ENCODE data around the gene NFASC.

NFASC gene

DNA sequence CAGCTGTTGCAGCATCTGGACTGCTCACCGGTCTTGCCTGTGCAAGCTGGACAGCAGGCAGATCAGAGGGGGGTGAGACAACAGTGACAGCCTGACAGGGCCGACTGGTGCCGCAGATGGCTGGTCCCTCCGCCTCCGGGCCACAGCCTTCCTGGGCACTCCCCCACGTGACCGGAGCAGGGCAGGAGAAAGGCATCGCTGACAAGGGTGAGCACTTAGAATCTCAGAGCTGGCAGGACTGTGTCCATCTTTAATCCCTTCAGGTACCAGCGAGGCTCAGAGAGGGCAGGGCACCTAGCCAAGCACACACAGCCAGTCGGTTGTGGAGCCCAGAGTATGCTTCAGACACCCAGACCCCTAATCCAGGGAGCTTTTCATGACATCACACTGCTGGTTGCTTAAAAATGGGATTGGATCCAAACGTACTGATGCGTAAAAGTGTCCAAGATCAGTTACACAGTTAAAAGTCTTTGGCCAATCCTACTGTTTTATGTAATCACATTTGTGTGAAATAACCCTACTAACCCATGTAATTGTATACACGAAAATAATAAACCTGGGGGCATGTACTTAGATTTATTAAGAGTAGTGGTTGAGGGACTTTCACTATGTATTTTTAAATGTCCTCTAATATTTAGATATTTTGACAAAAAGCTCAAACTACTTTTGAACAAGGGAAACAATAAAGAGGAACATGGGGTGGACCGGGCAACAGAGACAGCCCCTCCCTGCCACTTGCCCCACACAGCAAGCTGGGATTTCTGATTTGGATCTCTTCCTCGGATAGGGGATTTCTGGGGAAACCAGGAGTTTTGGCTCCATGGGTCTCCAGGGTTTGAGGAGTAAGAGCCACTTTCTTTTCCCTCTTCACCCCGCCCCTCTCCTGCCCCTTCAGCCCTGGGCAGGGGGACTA is 171.6 kb downstream of the NFASC start:
- no peaks in the 10 kb centered on the region for H3K9me3 ChIP-seq (ENCODE audit: control insufficient read depth, low read length)
- H3K4me3 ChIP-seq (ENCODE audit: extremely low read depth, insufficient read depth, low read length, poor library complexity, severe bottlenecking), result no peak overlapping the region
- H3K36me3 ChIP-seq (ENCODE audit: control insufficient read depth, insufficient read depth, low read length), result no peaks in the 10 kb centered on the region
- H3K4me1 ChIP-seq (ENCODE audit: control insufficient read depth, insufficient read depth, low read length, poor library complexity, severe bottlenecking), result no peaks in the 10 kb centered on the region
- WGBS, 2 experiments (ENCODE audit: insufficient coverage in 2 of 2), result 84% methylated on average over 11 to 14 of the region's 16 CpGs
- no peak overlapping the region for H3K27ac ChIP-seq (ENCODE audit: low read depth, low read length, severe bottlenecking)

DNA sequence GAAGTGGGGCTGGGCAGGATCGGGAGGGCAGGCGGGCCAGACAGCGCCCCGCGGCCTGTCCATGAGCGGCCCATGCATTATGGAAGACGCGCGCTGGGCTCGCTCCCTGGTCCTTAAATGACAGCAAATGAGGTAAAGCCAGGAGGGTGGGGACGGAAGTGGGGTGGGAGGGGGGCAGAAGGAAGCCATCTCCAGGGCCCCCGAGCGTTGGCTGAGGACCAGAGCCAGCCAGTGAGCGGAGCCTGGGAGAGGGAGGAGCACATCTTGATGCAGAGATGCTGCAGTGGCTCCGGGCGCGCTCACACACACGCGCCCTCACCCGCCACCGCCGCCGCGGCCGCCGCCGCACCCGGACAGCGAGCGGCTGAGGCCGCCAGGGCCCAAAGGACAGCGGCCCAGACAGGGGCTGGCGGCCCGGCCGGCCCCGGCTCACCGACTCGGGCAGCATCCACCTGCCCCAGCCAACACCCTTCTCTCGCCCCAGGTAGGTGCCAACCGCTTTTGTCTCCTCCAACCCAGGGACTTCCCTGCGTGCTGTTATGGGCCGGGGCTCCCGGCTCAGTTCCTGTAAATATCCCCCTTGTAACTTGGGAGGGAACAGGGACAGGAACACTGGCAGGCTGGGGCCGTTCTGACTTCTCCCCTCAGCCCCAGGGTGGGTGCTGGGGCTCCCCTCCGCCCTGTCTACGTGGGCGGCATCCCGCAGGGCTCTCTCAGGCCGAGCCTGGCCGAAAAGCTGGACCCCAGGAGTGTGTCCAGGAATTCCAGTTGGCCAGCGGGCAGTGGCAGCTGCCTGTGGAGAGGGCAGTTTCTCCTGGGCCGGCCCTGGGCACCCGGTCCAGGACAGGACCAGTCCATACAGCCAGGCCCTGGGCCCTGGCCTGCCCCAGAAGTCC is 172.5 kb downstream of the NFASC start, which contains the start of gene CNTN2:
Gene CNTN2, plus strand, starts transcription at position 302 of the 896 bp plus-strand sequence. CDS start 9,974 bp downstream, outside the sequence.
- Histone ChIP-seq H3K4me3 (ENCODE audit: extremely low read depth, insufficient read depth, low read length, poor library complexity, severe bottlenecking) (no peak within 1 kb of the TSS), H3K27ac (ENCODE audit: low read depth, low read length, severe bottlenecking) (no peak within 1 kb of the TSS)
- 13 to 15% methylated on average over 24 to 32 of the region's 53 CpGs for WGBS, 2 experiments (ENCODE audit: insufficient coverage in 2 of 2)

DNA sequence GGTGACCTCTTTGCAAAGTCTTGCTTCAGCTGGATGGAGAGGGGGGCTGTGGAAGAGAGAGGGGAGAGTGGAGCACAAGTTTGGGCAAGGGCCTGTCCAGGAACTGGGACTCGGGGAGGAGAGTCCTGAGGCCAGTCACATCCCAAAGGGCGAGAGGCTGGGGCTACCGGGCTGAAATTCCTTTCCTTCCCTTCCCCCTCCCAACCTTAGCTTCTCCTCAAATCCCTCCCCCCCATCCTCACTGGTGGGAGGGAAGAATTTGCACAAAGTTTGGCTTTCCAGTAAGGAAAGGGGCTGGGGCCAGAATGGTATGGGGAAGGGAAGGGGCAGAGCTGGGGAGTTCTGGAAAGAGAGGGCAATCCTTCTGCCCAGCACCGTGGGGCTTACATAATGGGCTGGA is 173.2 kb downstream of the NFASC start:
- Histone ChIP-seq H3K9me3 (ENCODE audit: control insufficient read depth, low read length) (no peaks in the 10 kb centered on the region), H3K36me3 (ENCODE audit: control insufficient read depth, insufficient read depth, low read length) (no peaks in the 10 kb centered on the region), H3K4me3 (ENCODE audit: extremely low read depth, insufficient read depth, low read length, poor library complexity, severe bottlenecking) (no peak overlapping the region), H3K4me1 (ENCODE audit: control insufficient read depth, insufficient read depth, low read length, poor library complexity, severe bottlenecking) (no peaks in the 10 kb centered on the region), H3K27ac (ENCODE audit: low read depth, low read length, severe bottlenecking) (no peak overlapping the region)
- 0 to 11% methylated on average over 1 of the region's 4 CpGs for WGBS, 2 experiments (ENCODE audit: insufficient coverage in 2 of 2)

More for the DNA sequence above, 172.5 kb downstream of the NFASC start, which contains the start of gene CNTN2:
- H3K36me3 ChIP-seq (ENCODE audit: control insufficient read depth, insufficient read depth, low read length), result no peaks in the 10 kb centered on the region
- no peaks in the 10 kb centered on the region for H3K9me3 ChIP-seq (ENCODE audit: control insufficient read depth, low read length)
- H3K4me1 ChIP-seq (ENCODE audit: control insufficient read depth, insufficient read depth, low read length, poor library complexity, severe bottlenecking), result no peaks in the 10 kb centered on the region

DNA sequence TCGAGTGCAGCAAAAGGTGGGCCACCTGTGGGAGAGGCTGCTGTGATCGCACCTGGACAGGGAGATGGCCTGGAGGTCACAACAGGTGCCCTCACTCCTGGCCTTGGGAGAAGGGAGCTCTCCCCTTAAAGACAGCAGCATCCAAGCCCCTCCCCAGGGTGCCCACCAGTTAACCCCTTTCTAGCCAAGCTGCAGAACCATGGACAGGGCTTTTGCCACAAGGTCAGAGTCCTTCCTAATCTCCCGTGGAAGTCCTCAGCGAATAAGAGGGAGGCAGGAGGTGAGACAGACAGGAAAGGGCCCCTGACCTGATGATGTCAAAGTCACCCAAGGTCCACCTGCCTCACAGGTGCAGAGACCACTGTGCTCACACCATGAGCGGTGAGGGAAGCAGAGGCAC is 174.1 kb downstream of the NFASC start:
- WGBS, 2 experiments (ENCODE audit: insufficient coverage in 2 of 2), result 40 to 42% methylated on average over 4 to 5 of the region's 5 CpGs
- no peak overlapping the region for H3K27ac ChIP-seq (ENCODE audit: low read depth, low read length, severe bottlenecking)
- no peaks in the 10 kb centered on the region for H3K9me3 ChIP-seq (ENCODE audit: control insufficient read depth, low read length)
- no peaks in the 10 kb centered on the region for H3K4me1 ChIP-seq (ENCODE audit: control insufficient read depth, insufficient read depth, low read length, poor library complexity, severe bottlenecking)
- H3K36me3 ChIP-seq (ENCODE audit: control insufficient read depth, insufficient read depth, low read length), result no peaks in the 10 kb centered on the region
- no peak overlapping the region for H3K4me3 ChIP-seq (ENCODE audit: extremely low read depth, insufficient read depth, low read length, poor library complexity, severe bottlenecking)

DNA sequence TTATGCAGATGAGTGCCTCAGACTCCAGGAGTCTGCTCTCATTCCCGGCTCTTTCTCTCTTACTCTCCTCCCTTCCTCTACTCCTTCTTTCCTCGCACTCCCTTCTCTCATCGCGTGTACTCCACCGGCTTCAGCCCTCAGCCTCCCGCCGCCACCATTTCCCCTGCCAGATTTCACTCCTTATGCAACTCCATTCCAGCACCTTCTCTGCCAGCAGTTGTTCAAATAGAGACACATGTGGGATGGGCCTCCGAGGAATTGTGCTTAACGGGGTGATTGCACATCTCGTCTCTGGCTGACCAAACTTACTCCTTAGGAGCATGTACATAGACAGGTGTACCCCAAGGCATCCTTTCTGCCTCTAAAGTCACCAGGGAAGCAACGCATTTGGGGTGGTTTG is 174.5 kb downstream of the NFASC start:
- WGBS, 2 experiments (ENCODE audit: insufficient coverage in 2 of 2), result 35 to 37% methylated on average over 8 to 11 of the region's 11 CpGs
- Histone ChIP-seq H3K4me3 (ENCODE audit: extremely low read depth, insufficient read depth, low read length, poor library complexity, severe bottlenecking) (no peak overlapping the region), H3K9me3 (ENCODE audit: control insufficient read depth, low read length) (no peaks in the 10 kb centered on the region), H3K36me3 (ENCODE audit: control insufficient read depth, insufficient read depth, low read length) (no peaks in the 10 kb centered on the region), H3K27ac (ENCODE audit: low read depth, low read length, severe bottlenecking) (no peak overlapping the region), H3K4me1 (ENCODE audit: control insufficient read depth, insufficient read depth, low read length, poor library complexity, severe bottlenecking) (no peaks in the 10 kb centered on the region)

DNA sequence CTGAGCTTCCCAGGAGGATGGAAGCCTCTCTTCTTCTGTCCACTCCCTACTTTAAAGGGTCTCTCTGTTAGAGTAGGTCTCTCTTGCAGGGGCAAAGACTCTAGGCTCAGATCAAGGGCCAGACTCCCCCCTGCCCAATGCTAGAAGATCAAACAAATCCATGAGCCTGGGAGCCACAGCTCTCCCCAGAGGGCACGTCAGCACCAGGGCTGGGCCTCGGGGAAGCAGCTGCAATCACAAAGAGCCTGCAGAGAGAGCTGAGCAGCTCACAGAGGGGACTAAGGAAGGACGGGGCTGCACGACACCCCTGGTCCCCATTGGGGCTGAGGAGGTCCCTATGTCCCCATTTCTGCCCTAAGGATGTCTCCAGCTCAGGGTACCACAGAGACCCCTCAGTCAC is 176.2 kb downstream of the NFASC start:
- Histone ChIP-seq H3K27ac (ENCODE audit: low read depth, low read length, severe bottlenecking) (no peak overlapping the region), H3K36me3 (ENCODE audit: control insufficient read depth, insufficient read depth, low read length) (no peaks in the 10 kb centered on the region), H3K4me1 (ENCODE audit: control insufficient read depth, insufficient read depth, low read length, poor library complexity, severe bottlenecking) (no peaks in the 10 kb centered on the region), H3K4me3 (ENCODE audit: extremely low read depth, insufficient read depth, low read length, poor library complexity, severe bottlenecking) (no peak overlapping the region), H3K9me3 (ENCODE audit: control insufficient read depth, low read length) (no peaks in the 10 kb centered on the region)
- WGBS, 2 experiments (ENCODE audit: insufficient coverage in 2 of 2), result 39 to 46% methylated on average over 3 to 4 of the region's 4 CpGs

DNA sequence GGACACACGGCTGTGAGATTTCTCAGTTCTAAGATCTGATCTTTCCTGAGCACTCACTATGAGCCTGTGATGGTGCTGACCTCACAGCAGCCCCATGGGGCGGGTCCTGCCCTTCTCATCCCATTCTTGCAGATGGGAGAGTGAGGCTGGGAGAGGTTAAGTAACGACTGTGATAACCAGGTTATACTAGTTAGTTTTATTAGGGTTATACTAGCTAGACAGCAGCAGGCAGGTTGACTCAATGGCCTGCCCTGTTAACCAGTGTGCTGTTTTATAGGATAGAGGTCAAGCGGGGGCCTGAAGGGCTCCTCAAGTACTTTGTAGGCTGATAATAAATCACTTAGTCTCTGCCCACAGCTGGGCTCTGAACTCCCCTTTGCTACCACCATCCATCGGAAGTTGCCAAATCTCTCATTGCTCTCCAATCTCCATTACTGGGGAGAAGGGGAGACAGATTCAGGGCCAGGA is 177.1 kb downstream of the NFASC start:
- Histone ChIP-seq H3K4me1 (ENCODE audit: control insufficient read depth, insufficient read depth, low read length, poor library complexity, severe bottlenecking) (no peaks in the 10 kb centered on the region), H3K4me3 (ENCODE audit: extremely low read depth, insufficient read depth, low read length, poor library complexity, severe bottlenecking) (no peak overlapping the region), H3K27ac (ENCODE audit: low read depth, low read length, severe bottlenecking) (no peak overlapping the region), H3K36me3 (ENCODE audit: control insufficient read depth, insufficient read depth, low read length) (no peaks in the 10 kb centered on the region), H3K9me3 (ENCODE audit: control insufficient read depth, low read length) (no peaks in the 10 kb centered on the region)
- 70 to 94% methylated on average over 2 to 3 of the region's 5 CpGs for WGBS, 2 experiments (ENCODE audit: insufficient coverage in 2 of 2)

DNA sequence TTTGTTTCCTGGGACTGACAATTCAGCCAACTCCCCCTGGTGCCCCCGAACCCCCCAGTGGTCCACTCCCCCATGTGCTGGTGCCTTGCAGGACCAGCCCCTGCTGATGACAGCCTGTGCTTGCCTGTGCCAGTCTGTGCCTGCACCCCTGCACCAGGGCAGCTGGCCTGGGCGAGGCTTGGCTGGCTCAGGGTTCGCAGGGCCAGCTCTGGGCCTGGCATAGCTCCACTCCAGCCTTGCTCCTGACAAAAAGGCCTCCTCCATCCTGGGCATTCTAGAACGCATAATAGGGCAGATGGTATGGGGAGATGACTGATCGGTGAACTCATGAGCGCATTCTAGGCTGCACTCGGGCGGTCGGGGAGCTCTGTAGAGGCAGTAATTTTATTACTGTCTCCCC is 177.7 kb downstream of the NFASC start:
- Histone ChIP-seq H3K4me3 (ENCODE audit: extremely low read depth, insufficient read depth, low read length, poor library complexity, severe bottlenecking) (no peak overlapping the region), H3K27ac (ENCODE audit: low read depth, low read length, severe bottlenecking) (no peak overlapping the region), H3K36me3 (ENCODE audit: control insufficient read depth, insufficient read depth, low read length) (no peaks in the 10 kb centered on the region), H3K9me3 (ENCODE audit: control insufficient read depth, low read length) (no peaks in the 10 kb centered on the region), H3K4me1 (ENCODE audit: control insufficient read depth, insufficient read depth, low read length, poor library complexity, severe bottlenecking) (no peaks in the 10 kb centered on the region)
- 90 to 92% methylated on average over 7 to 8 of the region's 9 CpGs for WGBS, 2 experiments (ENCODE audit: insufficient coverage in 2 of 2)

DNA sequence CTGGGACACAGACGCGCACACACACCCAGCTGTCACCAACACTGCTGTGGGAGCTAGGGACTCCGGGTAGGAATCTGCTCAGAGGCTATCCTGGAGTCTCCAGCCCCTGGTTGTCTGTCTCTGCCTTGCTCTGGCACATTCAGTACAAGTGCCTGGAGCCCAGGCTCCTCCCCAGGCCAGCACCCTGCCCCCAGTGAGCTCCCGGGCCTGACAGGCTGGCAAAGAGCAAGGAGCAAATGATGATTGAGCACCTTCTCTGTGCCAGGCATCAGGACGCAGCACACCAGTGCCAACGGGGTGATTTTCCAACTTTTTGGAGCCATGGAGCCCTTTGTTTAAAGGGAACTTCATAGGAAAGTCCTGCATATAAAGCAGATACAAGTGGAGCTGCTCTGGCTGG is 178.8 kb downstream of the NFASC start:
- no peak overlapping the region for H3K27ac ChIP-seq (ENCODE audit: low read depth, low read length, severe bottlenecking)
- no peaks in the 10 kb centered on the region for H3K4me1 ChIP-seq (ENCODE audit: control insufficient read depth, insufficient read depth, low read length, poor library complexity, severe bottlenecking)
- H3K9me3 ChIP-seq (ENCODE audit: control insufficient read depth, low read length), result no peaks in the 10 kb centered on the region
- 76 to 82% methylated on average over 6 of the region's 6 CpGs for WGBS, 2 experiments (ENCODE audit: insufficient coverage in 2 of 2)
- H3K36me3 ChIP-seq (ENCODE audit: control insufficient read depth, insufficient read depth, low read length), result no peaks in the 10 kb centered on the region
- H3K4me3 ChIP-seq (ENCODE audit: extremely low read depth, insufficient read depth, low read length, poor library complexity, severe bottlenecking), result no peak overlapping the region

DNA sequence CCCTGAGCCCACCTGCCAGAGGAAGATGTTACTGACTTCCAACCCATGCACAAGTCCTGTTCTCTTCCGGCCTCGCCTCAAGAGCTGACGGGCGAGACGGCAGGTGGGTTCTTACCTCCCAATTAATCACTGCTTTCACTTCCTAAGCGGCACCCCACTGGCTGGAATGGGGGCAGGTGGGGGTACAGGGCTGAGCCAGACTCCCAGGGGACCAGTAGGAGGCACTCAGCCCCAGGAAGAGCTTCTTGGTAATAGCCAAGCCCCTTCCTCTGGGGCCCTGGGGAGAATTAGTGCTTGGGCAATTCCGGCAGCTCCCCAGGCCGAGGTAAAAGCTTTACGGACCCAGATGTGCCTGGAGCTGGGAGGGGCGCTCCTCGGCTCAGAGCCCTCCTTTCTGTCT is 182.0 kb downstream of the NFASC start:
- H3K4me1 ChIP-seq (ENCODE audit: control insufficient read depth, insufficient read depth, low read length, poor library complexity, severe bottlenecking), result no peaks in the 10 kb centered on the region

More for the DNA sequence above, 182.0 kb downstream of the NFASC start:
- 79 to 83% methylated on average over 5 to 9 of the region's 11 CpGs for WGBS, 2 experiments (ENCODE audit: insufficient coverage in 2 of 2)
- Histone ChIP-seq H3K9me3 (ENCODE audit: control insufficient read depth, low read length) (no peaks in the 10 kb centered on the region), H3K27ac (ENCODE audit: low read depth, low read length, severe bottlenecking) (no peak overlapping the region), H3K36me3 (ENCODE audit: control insufficient read depth, insufficient read depth, low read length) (no peaks in the 10 kb centered on the region), H3K4me3 (ENCODE audit: extremely low read depth, insufficient read depth, low read length, poor library complexity, severe bottlenecking) (no peak overlapping the region)
